G401.6 (cell line): Measurements from ENCODE around the gene CRB3.

Source experiments
- FAIRE-seq: peaks from 2 replicates; lab custom pipeline; 2012; peaks lifted over from hg19 to GRCh38; lab: Jason Lieb, UNC

The CRB3 gene

GRCh38 chr19:6466526-6467248 is 2.6 kb downstream of the CRB3 start:
- no peak for FAIRE-seq

GRCh38 chr19:6467384-6467783 is 3.3 kb downstream of the CRB3 start:
- FAIRE-seq = no peak

- FAIRE-seq = no peak
Measured at GRCh38 chr19:6470173-6470572, 6.1 kb downstream of the CRB3 start.

- FAIRE-seq = no peak
Measured at GRCh38 chr19:6471076-6471475, 7.0 kb downstream of the CRB3 start.

- FAIRE-seq = no peak
Measured at GRCh38 chr19:6472713-6473112, 8.6 kb downstream of the CRB3 start.

GRCh38 chr19:6473647-6474046 is 9.6 kb downstream of the CRB3 start:
- FAIRE-seq = no peak

GRCh38 chr19:6475321-6476108 is 11.4 kb downstream of the CRB3 start:
- FAIRE-seq = no peak

- peak; percentile 98 for FAIRE-seq
Measured at GRCh38 chr19:6476155-6476895, 12.3 kb downstream of the CRB3 start.

- no peak for FAIRE-seq
Measured at GRCh38 chr19:6476896-6477431, 12.9 kb downstream of the CRB3 start.

GRCh38 chr19:6478815-6479214 is 14.7 kb downstream of the CRB3 start:
- no peak for FAIRE-seq

GRCh38 chr19:6479836-6480398 is 15.8 kb downstream of the CRB3 start:
- FAIRE-seq = no peak

- FAIRE-seq = no peak
Measured at GRCh38 chr19:6480848-6481415, 16.9 kb downstream of the CRB3 start.

- no peak for FAIRE-seq
Measured at GRCh38 chr19:6481541-6482342, 17.7 kb downstream of the CRB3 start, which contains the start of gene DENND1C. Gene DENND1C, minus strand, starts transcription at chr19:6481787. Its CDS starts 92 bp downstream, at chr19:6481695.

GRCh38 chr19:6482343-6482686 is 18.2 kb downstream of the CRB3 start:
- no peak for FAIRE-seq

GRCh38 chr19:6483235-6483634 is 19.2 kb downstream of the CRB3 start:
- no peak for FAIRE-seq

GRCh38 chr19:6484230-6484629 is 20.2 kb downstream of the CRB3 start:
- FAIRE-seq = no peak

GRCh38 chr19:6484831-6485230 is 20.8 kb downstream of the CRB3 start:
- FAIRE-seq = no peak

GRCh38 chr19:6489278-6490061 is 25.4 kb downstream of the CRB3 start:
- no peak for FAIRE-seq

GRCh38 chr19:6490134-6490533 is 26.1 kb downstream of the CRB3 start:
- no peak for FAIRE-seq

GRCh38 chr19:6491802-6492592 is 27.9 kb downstream of the CRB3 start:
- FAIRE-seq = no peak
